Measurements from ENCODE around the gene MRPS27.

MRPS27 gene

GRCh38 chr5:72283358-72283757 is 36.7 kb downstream of the MRPS27 start:
- H3K4me1 ChIP-seq (ENCODE audit: control insufficient read depth in 1 of 2, insufficient read depth in 1 of 2, low read depth in 1 of 2, low read length in 1 of 2): no peaks in the 10 kb centered on the region
- no peak for TF ChIP-seq CTCF (IDR thresholded peaks at IDR 0.05)
- H3K9me3 ChIP-seq: no peaks in the 10 kb centered on the region
- H3K4me3 ChIP-seq (ENCODE audit: low read depth in 1 of 2, low read length in 1 of 2): no peak overlapping the region
- H3K36me3 ChIP-seq: no peaks in the 10 kb centered on the region
- no peaks in the 10 kb centered on the region for H3K27me3 ChIP-seq
- no peak overlapping the region for H3K27ac ChIP-seq

- Histone ChIP-seq H3K4me1 (ENCODE audit: control insufficient read depth in 1 of 2, insufficient read depth in 1 of 2, low read depth in 1 of 2, low read length in 1 of 2) (no peaks in the 10 kb centered on the region), H3K9me3 (no peaks in the 10 kb centered on the region), H3K27ac (no peak overlapping the region), H3K27me3 (no peaks in the 10 kb centered on the region), H3K36me3 (no peaks in the 10 kb centered on the region), H3K4me3 (ENCODE audit: low read depth in 1 of 2, low read length in 1 of 2) (no peak overlapping the region)
- TF ChIP-seq CTCF (IDR thresholded peaks at IDR 0.05): no peak
Observed at GRCh38 chr5:72282878-72283277, 37.2 kb downstream of the MRPS27 start.

- Histone ChIP-seq H3K9me3 (no peaks in the 10 kb centered on the region), H3K27me3 (no peaks in the 10 kb centered on the region), H3K4me3 (ENCODE audit: low read depth in 1 of 2, low read length in 1 of 2) (no peak overlapping the region), H3K36me3 (no peaks in the 10 kb centered on the region), H3K4me1 (ENCODE audit: control insufficient read depth in 1 of 2, insufficient read depth in 1 of 2, low read depth in 1 of 2, low read length in 1 of 2) (no peaks in the 10 kb centered on the region), H3K27ac (no peak overlapping the region)
- no peak for TF ChIP-seq CTCF (IDR thresholded peaks at IDR 0.05)
Observed at GRCh38 chr5:72281764-72282499, 38.1 kb downstream of the MRPS27 start.

- Histone ChIP-seq H3K27ac (no peak overlapping the region), H3K36me3 (no peaks in the 10 kb centered on the region), H3K4me3 (ENCODE audit: low read depth in 1 of 2, low read length in 1 of 2) (no peak overlapping the region), H3K27me3 (no peaks in the 10 kb centered on the region), H3K9me3 (no peaks in the 10 kb centered on the region), H3K4me1 (ENCODE audit: control insufficient read depth in 1 of 2, insufficient read depth in 1 of 2, low read depth in 1 of 2, low read length in 1 of 2) (no peaks in the 10 kb centered on the region)
- TF ChIP-seq CTCF (IDR thresholded peaks at IDR 0.05): no peak
Observed at GRCh38 chr5:72281430-72281763, 38.6 kb downstream of the MRPS27 start.

- H3K27ac ChIP-seq: no peak overlapping the region
Observed at GRCh38 chr5:72280581-72281069, 39.4 kb downstream of the MRPS27 start.

More at GRCh38 chr5:72280581-72281069, 39.4 kb downstream of the MRPS27 start:
- Histone ChIP-seq H3K4me3 (ENCODE audit: low read depth in 1 of 2, low read length in 1 of 2) (no peak overlapping the region), H3K9me3 (no peaks in the 10 kb centered on the region), H3K27me3 (no peaks in the 10 kb centered on the region), H3K36me3 (no peaks in the 10 kb centered on the region), H3K4me1 (ENCODE audit: control insufficient read depth in 1 of 2, insufficient read depth in 1 of 2, low read depth in 1 of 2, low read length in 1 of 2) (no peaks in the 10 kb centered on the region)
- TF ChIP-seq CTCF (IDR thresholded peaks at IDR 0.05): no peak
